Activated CD4-positive, CD25-positive, alpha-beta regulatory T cell (primary cell): ENCODE measurements around the gene ARHGAP27.

Experiments
- DNase-seq, 4 experiments: peaks; one replicate each; lab custom pipeline; 2025; lab: John Stamatoyannopoulos, UW

The ARHGAP27 gene

GRCh38 chr17:45430006-45430737 is 2.5 kb downstream of the ARHGAP27 start:
- no peak for DNase-seq

- DNase-seq: no peak
Measured at GRCh38 chr17:45429339-45430005, 3.2 kb downstream of the ARHGAP27 start.

GRCh38 chr17:45428931-45429338 is 3.7 kb downstream of the ARHGAP27 start:
- DNase-seq: no peak

- DNase-seq: peak; percentile 60 to 69 (median 64)
Measured at GRCh38 chr17:45428050-45428617, 4.5 kb downstream of the ARHGAP27 start.

- no peak for DNase-seq
Measured at GRCh38 chr17:45427181-45427835, 5.4 kb downstream of the ARHGAP27 start.

- DNase-seq: no peak
Measured at GRCh38 chr17:45426561-45426960, 6.1 kb downstream of the ARHGAP27 start.

- DNase-seq: no peak
Measured at GRCh38 chr17:45425984-45426413, 6.7 kb downstream of the ARHGAP27 start.

GRCh38 chr17:45425125-45425983 is 7.3 kb downstream of the ARHGAP27 start:
- DNase-seq: no peak

- no peak for DNase-seq
Measured at GRCh38 chr17:45424769-45425124, 7.9 kb downstream of the ARHGAP27 start.

- no peak for DNase-seq
Measured at GRCh38 chr17:45423975-45424335, 8.7 kb downstream of the ARHGAP27 start.

- DNase-seq: no peak
Measured at GRCh38 chr17:45423304-45423974, 9.2 kb downstream of the ARHGAP27 start.

GRCh38 chr17:45414990-45415881 is 17.4 kb downstream of the ARHGAP27 start:
- no peak for DNase-seq

GRCh38 chr17:45413498-45413923 is 19.2 kb downstream of the ARHGAP27 start:
- DNase-seq: no peak

GRCh38 chr17:45411348-45412105 is 21.1 kb downstream of the ARHGAP27 start:
- no peak for DNase-seq

- DNase-seq: peak; percentile 29 to 57 (median 48)
Measured at GRCh38 chr17:45410144-45411091, 22.3 kb downstream of the ARHGAP27 start.

- DNase-seq: no peak
Measured at GRCh38 chr17:45409659-45410076, 23.0 kb downstream of the ARHGAP27 start.

GRCh38 chr17:45408611-45409421 is 23.9 kb downstream of the ARHGAP27 start:
- no peak for DNase-seq
